Kidney (tissue), 14 donors: Measurements from ENCODE around the gene MN1. TPM values are rescaled to one million over a fixed set of nuclear protein-coding genes. Genes with fewer than 3 reads are reported as not detected.

ENCODE experiments used
- DNase-seq, 5 donors: peaks; one replicate each; pipeline ENCODE4 v3.0.0-alpha.2; 2013 to 2020
- FAIRE-seq: peaks from 2 replicates; lab custom pipeline; 2012; peaks lifted over from hg19 to GRCh38; lab: Jason Lieb, UNC
- H3K27ac ChIP-seq, 2 donors: one replicate each; pipeline ENCODE4 v1.7.0; 2013; ENCODE audit warnings: low read depth in 2 of 2, low read length in 2 of 2, inconsistent platforms in 1 of 2
- H3K27me3 ChIP-seq: one replicate; pipeline ENCODE4 v1.7.1; 2013; ENCODE audit warnings: low read length, inconsistent platforms; ENCODE audit not compliant: control insufficient read depth, insufficient read depth
- H3K36me3 ChIP-seq, 3 donors: one replicate each; pipeline versions ENCODE4 v1.7.0 to v1.7.1; 2013; ENCODE audit warnings: low read length in 3 of 3, control low read depth in 1 of 3, inconsistent platforms in 1 of 3; ENCODE audit not compliant: insufficient read depth in 3 of 3, control insufficient read depth in 2 of 3
- H3K4me1 ChIP-seq, 3 donors: one replicate each; pipeline versions ENCODE4 v1.7.0 to v1.7.1; 2013; ENCODE audit warnings: low read length in 3 of 3, inconsistent platforms in 1 of 3, low read depth in 1 of 3; ENCODE audit not compliant: control insufficient read depth in 2 of 3, insufficient read depth in 2 of 3
- H3K4me3 ChIP-seq, 3 donors: one replicate each; pipeline versions ENCODE4 v1.7.0 to v1.8.1; 2013; ENCODE audit warnings: low read length in 3 of 3, control low read depth in 1 of 3, inconsistent platforms in 1 of 3
- H3K9ac ChIP-seq, 3 donors: one replicate each; pipeline versions ENCODE4 v1.7.0 to v1.7.1; 2013; ENCODE audit warnings: low read length in 3 of 3, control low read depth in 1 of 3, inconsistent platforms in 1 of 3
- H3K9me3 ChIP-seq, 3 donors: one replicate each; pipeline versions ENCODE4 v1.7.0 to v1.7.1; 2013; ENCODE audit warnings: low read length in 3 of 3, control low read depth in 1 of 3, inconsistent platforms in 1 of 3; ENCODE audit not compliant: control insufficient read depth in 2 of 3, insufficient read depth in 1 of 3
- intact Hi-C: fragments of 100-400 bp; cut with DNase I; formaldehyde crosslinking; loops from one replicate; pipeline ENCODE4 v1.11.1; 2022
- polyA plus RNA-seq: library from polyadenylated mRNA; stranded (reverse); fragments of 350-450 nt; fragmentation: Illumina TruSeq; extraction: RNeasy Lipid Tissue Mini Kit (QIAGEN cat#74804); gene quantifications from one replicate; pipeline ENCODE4 v1.2.3, GENCODE V29; 2014; ENCODE audit warnings: low read depth, low replicate concordance; ENCODE audit not compliant: insufficient read depth
- total RNA-seq: library from RNA; stranded (reverse); fragmentation: NEBNext Ultra II Directional; extraction: Animal tissue kit (Norgen Biotek cat#: 25700); gene quantifications from one replicate; pipeline ENCODE4 v1.2.1, GENCODE V29; 2021
- TF ChIP-seq, protein P1 (sequence below): IDR thresholded peaks from 3 replicates; pipeline ENCODE4 v1.5.1; 2012; ENCODE audit warnings: mild to moderate bottlenecking, moderate library complexity, borderline replicate concordance; ENCODE audit not compliant: insufficient read depth; ENCODE audit errors: extremely low read depth
- donor health status: control.
- donor health status: control.
- donor health status: control.
- donor health status: control.
- donor health status: control.
- donor health status: DM: yes; HTN: yes; CAD: no.
- donor health status: Normal renal cell carcinoma (clear cell type).

MN1 gene
- total and polyA plus RNA-seq, 2 donors from 2014 or later = 0.92 to 3.2 TPM

- H3K4me3 ChIP-seq = no peak overlapping the region
- intact Hi-C loops = no loop called here
- no peak overlapping the region for H3K9ac ChIP-seq
- no peaks in the 10 kb centered on the region for H3K27me3 ChIP-seq
- no peak for FAIRE-seq
- no peaks in the 10 kb centered on the region for H3K9me3 ChIP-seq
- no peaks in the 10 kb centered on the region for H3K36me3 ChIP-seq
- TF ChIP-seq, protein P1, sequence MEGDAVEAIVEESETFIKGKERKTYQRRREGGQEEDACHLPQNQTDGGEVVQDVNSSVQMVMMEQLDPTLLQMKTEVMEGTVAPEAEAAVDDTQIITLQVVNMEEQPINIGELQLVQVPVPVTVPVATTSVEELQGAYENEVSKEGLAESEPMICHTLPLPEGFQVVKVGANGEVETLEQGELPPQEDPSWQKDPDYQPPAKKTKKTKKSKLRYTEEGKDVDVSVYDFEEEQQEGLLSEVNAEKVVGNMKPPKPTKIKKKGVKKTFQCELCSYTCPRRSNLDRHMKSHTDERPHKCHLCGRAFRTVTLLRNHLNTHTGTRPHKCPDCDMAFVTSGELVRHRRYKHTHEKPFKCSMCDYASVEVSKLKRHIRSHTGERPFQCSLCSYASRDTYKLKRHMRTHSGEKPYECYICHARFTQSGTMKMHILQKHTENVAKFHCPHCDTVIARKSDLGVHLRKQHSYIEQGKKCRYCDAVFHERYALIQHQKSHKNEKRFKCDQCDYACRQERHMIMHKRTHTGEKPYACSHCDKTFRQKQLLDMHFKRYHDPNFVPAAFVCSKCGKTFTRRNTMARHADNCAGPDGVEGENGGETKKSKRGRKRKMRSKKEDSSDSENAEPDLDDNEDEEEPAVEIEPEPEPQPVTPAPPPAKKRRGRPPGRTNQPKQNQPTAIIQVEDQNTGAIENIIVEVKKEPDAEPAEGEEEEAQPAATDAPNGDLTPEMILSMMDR = no peak
- H3K4me1 ChIP-seq = no peaks in the 10 kb centered on the region
- no peak for DNase-seq
- H3K27ac ChIP-seq = no peak overlapping the region
Observed at GRCh38 chr22:27764722-27765236, 36.8 kb downstream of the MN1 start.

DNA sequence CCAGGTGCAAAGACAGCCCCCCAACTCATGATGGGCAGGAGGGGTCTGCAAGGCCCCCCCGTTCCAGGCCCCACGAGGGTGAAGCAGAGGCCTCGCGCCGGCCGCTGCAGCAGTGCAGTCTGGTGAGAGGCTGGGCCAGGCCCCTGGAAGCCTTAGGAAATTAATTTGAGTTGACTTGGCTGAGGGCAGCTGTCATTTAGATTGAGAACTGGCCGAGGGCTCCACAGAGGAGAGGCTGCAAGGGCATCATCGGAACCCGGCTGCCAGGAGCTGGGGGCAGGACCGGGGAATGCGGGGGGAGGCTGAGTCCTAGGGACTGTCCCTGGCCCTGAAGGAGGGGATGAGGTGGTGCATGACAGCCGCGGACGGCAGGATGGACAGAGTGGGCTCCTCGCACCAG lies 39.9 kb downstream of the MN1 start:
- no peak overlapping the region for H3K27ac ChIP-seq
- intact Hi-C loops = no loop called here
- no peak for FAIRE-seq

GRCh38 chr22:27761000-27761399 lies 40.6 kb downstream of the MN1 start:
- FAIRE-seq (no peak), DNase-seq (no peak)
- Histone ChIP-seq H3K27ac (no peak overlapping the region), H3K4me3 (no peak overlapping the region), H3K36me3 (no peaks in the 10 kb centered on the region), H3K9me3 (no peaks in the 10 kb centered on the region), H3K4me1 (no peaks in the 10 kb centered on the region), H3K9ac (no peak overlapping the region), H3K27me3 (no peaks in the 10 kb centered on the region)
- TF ChIP-seq, protein P1 = no peak
- intact Hi-C loops = no loop called here

More for the DNA sequence above, 39.9 kb downstream of the MN1 start:
- TF ChIP-seq, protein P1 = no peak
- no peaks in the 10 kb centered on the region for H3K9me3 ChIP-seq
- no peak overlapping the region for H3K4me3 ChIP-seq
- H3K36me3 ChIP-seq = no peaks in the 10 kb centered on the region
- no peaks in the 10 kb centered on the region for H3K4me1 ChIP-seq
- peak in 4 of 5 donors; percentile 41 to 75 (median 62) for DNase-seq
- no peak overlapping the region for H3K9ac ChIP-seq
- H3K27me3 ChIP-seq = no peaks in the 10 kb centered on the region

DNA sequence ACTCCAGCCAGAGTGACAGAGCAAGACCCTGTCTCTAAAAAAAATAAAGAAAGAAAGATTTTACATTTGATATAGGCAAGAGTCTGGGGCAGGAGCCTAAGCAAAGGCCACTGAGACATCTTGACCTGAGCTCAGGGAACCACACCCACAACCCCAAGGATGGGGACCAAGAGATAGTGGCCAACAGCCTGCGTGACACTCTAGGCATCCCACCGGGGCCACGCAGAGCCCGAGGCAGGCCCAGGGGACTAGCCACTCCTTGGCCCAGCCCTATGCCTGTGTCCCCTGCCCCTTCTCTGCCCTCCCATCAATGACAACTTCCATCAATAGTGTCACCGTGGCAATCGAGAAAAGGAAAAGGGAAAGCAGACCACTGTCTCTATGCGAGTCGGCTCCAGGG lies 41.1 kb downstream of the MN1 start:
- Histone ChIP-seq H3K27ac (no peak overlapping the region), H3K4me1 (no peaks in the 10 kb centered on the region), H3K27me3 (no peaks in the 10 kb centered on the region), H3K4me3 (no peak overlapping the region), H3K9me3 (no peaks in the 10 kb centered on the region), H3K36me3 (no peaks in the 10 kb centered on the region), H3K9ac (no peak overlapping the region)
- intact Hi-C loops = no loop called here
- DNase-seq (no peak), FAIRE-seq (no peak)
- TF ChIP-seq, protein P1 = no peak
